ENCODE data around the gene GINM1. TPM values are rescaled to one million over a fixed set of nuclear protein-coding genes. Genes with fewer than 3 reads are reported as not detected.

The GINM1 gene
- polyA plus RNA-seq, 3 donors = 17.0 to 44.4 (median 42.3) TPM

DNA sequence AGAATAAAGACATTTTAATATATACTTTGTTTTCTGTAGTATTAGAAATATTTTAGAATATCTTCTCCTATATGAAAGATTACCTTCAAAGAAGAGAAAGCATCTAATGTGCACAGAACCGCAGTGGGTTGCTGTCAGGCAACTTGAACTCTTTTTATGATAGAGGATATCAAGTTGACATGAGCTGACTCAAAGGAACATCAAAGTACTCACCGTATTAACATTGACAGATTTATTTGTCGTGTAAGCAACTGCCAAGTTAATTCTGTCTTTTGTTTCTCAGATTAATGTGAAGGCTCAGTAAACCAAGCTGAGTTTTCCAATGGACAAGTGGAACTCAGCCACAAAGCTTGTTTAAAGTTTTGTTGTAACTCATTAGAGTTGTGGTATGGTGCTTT lies 2.2 kb upstream of the GINM1 start:
- TF ChIP-seq, protein P1, sequence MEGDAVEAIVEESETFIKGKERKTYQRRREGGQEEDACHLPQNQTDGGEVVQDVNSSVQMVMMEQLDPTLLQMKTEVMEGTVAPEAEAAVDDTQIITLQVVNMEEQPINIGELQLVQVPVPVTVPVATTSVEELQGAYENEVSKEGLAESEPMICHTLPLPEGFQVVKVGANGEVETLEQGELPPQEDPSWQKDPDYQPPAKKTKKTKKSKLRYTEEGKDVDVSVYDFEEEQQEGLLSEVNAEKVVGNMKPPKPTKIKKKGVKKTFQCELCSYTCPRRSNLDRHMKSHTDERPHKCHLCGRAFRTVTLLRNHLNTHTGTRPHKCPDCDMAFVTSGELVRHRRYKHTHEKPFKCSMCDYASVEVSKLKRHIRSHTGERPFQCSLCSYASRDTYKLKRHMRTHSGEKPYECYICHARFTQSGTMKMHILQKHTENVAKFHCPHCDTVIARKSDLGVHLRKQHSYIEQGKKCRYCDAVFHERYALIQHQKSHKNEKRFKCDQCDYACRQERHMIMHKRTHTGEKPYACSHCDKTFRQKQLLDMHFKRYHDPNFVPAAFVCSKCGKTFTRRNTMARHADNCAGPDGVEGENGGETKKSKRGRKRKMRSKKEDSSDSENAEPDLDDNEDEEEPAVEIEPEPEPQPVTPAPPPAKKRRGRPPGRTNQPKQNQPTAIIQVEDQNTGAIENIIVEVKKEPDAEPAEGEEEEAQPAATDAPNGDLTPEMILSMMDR (IDR thresholded peaks at IDR 0.05) = no peak
- WGBS (ENCODE audit: insufficient coverage) = 80% methylated on average over 1 of the region's 3 CpGs
- Histone ChIP-seq H3K4me2 (replicated peaks; ENCODE audit: extremely low read depth, low read length, poor library complexity, severe bottlenecking) (no peak overlapping the region), H3K27me3 (ENCODE audit: control insufficient read depth in 2 of 2, insufficient read depth in 2 of 2, low read length in 2 of 2) (peaks cover 8 to 19% of the 10 kb centered on the region in 2 donors), H4K20me1 (ENCODE audit: insufficient read depth, low read length) (peaks cover 3% of the 10 kb centered on the region), H3K9me3 (replicated peaks in 1 of 2; ENCODE audit: control insufficient read depth in 1 of 2, insufficient read depth in 1 of 2, low read length in 2 of 2) (no peaks in the 10 kb centered on the region), H2AFZ (ENCODE audit: insufficient read depth, low read depth, low read length, poor library complexity, severe bottlenecking) (no peak overlapping the region), H3K79me2 (ENCODE audit: insufficient read depth, low read length) (peaks cover 27% of the 10 kb centered on the region), H3K4me3 (replicated peaks in 1 of 3; ENCODE audit: low read depth in 2 of 3, low read length in 3 of 3) (no peak overlapping the region), H3K9ac (ENCODE audit: insufficient read depth, low read length, poor library complexity, severe bottlenecking) (no peak overlapping the region), H3K27ac (ENCODE audit: low read depth in 1 of 2, low read length in 2 of 2) (no peak overlapping the region), H3K36me3 (replicated peaks in 1 of 2; ENCODE audit: control insufficient read depth in 1 of 2, insufficient read depth in 2 of 2, low read length in 2 of 2) (no peaks in the 10 kb centered on the region), H3K4me1 (ENCODE audit: control insufficient read depth in 1 of 2, insufficient read depth in 2 of 2, low read length in 2 of 2) (peaks cover 19 to 24% of the 10 kb centered on the region in 2 donors)
- no peak overlapping the region for H3K4me3 Mint-ChIP-seq
- no peak overlapping the region for H3K27ac Mint-ChIP-seq
- DNase-seq = no peak
- peaks cover 17% of the 10 kb centered on the region for H3K4me1 Mint-ChIP-seq
- no peaks in the 10 kb centered on the region for H3K36me3 Mint-ChIP-seq
- H3K9me3 Mint-ChIP-seq = no peaks in the 10 kb centered on the region
- intact Hi-C loops (cut with micrococcal nuclease) = loop anchor here in 1 of 2 donors (10.0 kb wide), 1 partner anchor 161 kb away; no protein-coding TSS in a partner anchor
- H3K27me3 Mint-ChIP-seq (ENCODE audit: low read depth in 3 of 3) = peaks cover 12 to 33% (median 17%) of the 10 kb centered on the region in 3 donors

DNA sequence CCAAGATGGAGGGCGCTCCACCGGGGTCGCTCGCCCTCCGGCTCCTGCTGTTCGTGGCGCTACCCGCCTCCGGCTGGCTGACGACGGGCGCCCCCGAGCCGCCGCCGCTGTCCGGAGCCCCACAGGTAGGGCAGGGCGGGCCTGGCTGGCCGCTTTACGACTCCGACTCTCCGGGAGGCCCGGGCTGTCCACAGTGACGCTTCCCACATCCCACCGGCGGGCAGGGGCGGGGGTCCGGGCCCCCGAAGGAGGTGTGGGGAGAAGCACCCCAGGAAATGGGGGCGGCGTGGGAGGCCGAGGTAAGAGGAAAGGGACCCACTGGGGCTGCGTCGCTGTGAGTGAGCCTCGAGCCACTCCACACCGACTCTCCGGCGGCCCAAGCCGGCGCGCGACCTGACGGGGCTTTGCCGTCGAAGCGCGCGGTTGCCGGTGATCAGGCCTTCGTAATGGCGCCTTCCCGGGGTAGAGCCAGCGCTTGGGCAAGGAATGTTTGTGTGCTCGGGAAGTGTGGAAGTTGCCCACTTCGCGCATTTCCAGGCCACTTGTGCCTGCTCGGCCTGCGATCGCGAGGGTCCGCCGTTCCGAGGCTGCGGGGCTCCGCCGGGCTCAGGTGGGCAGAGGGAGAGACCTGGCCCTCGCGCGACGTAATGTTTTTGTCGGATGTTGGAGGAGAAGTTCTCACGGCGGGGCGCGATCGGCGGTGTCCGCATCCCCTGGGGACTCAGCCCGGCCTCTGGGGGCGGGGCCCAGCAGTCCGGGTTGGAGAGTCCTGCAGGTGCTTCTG lies 427 bp downstream of the GINM1 start:
- H3K36me3 Mint-ChIP-seq = no peaks in the 10 kb centered on the region

More for the DNA sequence above, 427 bp downstream of the GINM1 start:
- TF ChIP-seq, protein P1 (IDR thresholded peaks at IDR 0.05) = no peak
- Histone ChIP-seq H3K4me3 (replicated peaks in 1 of 3; ENCODE audit: low read depth in 2 of 3, low read length in 3 of 3) (peak overlapping the region; percentile 78 to 99 (median 84)), H3K27ac (ENCODE audit: low read depth in 1 of 2, low read length in 2 of 2) (peak overlapping the region; percentile 82 to 86), H4K20me1 (ENCODE audit: insufficient read depth, low read length) (peaks cover 8% of the 10 kb centered on the region), H3K9ac (ENCODE audit: insufficient read depth, low read length, poor library complexity, severe bottlenecking) (peak overlapping the region; percentile 91), H2AFZ (ENCODE audit: insufficient read depth, low read depth, low read length, poor library complexity, severe bottlenecking) (peak overlapping the region; percentile 98), H3K4me1 (ENCODE audit: control insufficient read depth in 1 of 2, insufficient read depth in 2 of 2, low read length in 2 of 2) (peaks cover 19 to 24% of the 10 kb centered on the region in 2 donors), H3K4me2 (replicated peaks; ENCODE audit: extremely low read depth, low read length, poor library complexity, severe bottlenecking) (peak overlapping the region; percentile 84), H3K9me3 (replicated peaks in 1 of 2; ENCODE audit: control insufficient read depth in 1 of 2, insufficient read depth in 1 of 2, low read length in 2 of 2) (no peaks in the 10 kb centered on the region), H3K36me3 (replicated peaks in 1 of 2; ENCODE audit: control insufficient read depth in 1 of 2, insufficient read depth in 2 of 2, low read length in 2 of 2) (no peaks in the 10 kb centered on the region), H3K27me3 (ENCODE audit: control insufficient read depth in 2 of 2, insufficient read depth in 2 of 2, low read length in 2 of 2) (peaks cover 2 to 17% of the 10 kb centered on the region in 2 donors), H3K79me2 (ENCODE audit: insufficient read depth, low read length) (peaks cover 40% of the 10 kb centered on the region)
- H3K27ac Mint-ChIP-seq = peak overlapping the region; percentile 78 to 88 (median 82)
- DNase-seq = peak in 2 of 3 donors; percentile 17 to 33
- peak overlapping the region; percentile 93 to 95 for H3K4me3 Mint-ChIP-seq
- intact Hi-C loops (cut with micrococcal nuclease) = loop anchor here in 1 of 2 donors (10.0 kb wide), 1 partner anchor 158 kb away; no protein-coding TSS in a partner anchor
- H3K4me1 Mint-ChIP-seq = peaks cover 17% of the 10 kb centered on the region
- peaks cover 8 to 13% (median 10%) of the 10 kb centered on the region in 3 donors for H3K27me3 Mint-ChIP-seq (ENCODE audit: low read depth in 3 of 3)
- no peaks in the 10 kb centered on the region for H3K9me3 Mint-ChIP-seq
- under 1% methylated on average over 75 of the region's 81 CpGs for WGBS (ENCODE audit: insufficient coverage)
